H9 (cell line): ENCODE results near the gene MYRIP. TPM values are rescaled to one million over a fixed set of nuclear protein-coding genes. Genes with fewer than 3 reads are reported as not detected.

Experiments
- DNase-seq: peaks from one replicate; pipeline ENCODE4 v3.0.0-alpha.2; 2017
- H2AFZ ChIP-seq: one replicate; pipeline ENCODE4 v1.6.1; 2013; ENCODE audit warnings: mild to moderate bottlenecking, low read length, control low read depth, moderate library complexity
- H2AK5ac ChIP-seq: 2 replicates; pipeline ENCODE4 v1.6.1; 2013; ENCODE audit warnings: low read length, control low read depth, mixed read lengths; ENCODE audit not compliant: insufficient read length
- H2BK120ac ChIP-seq: one replicate; pipeline ENCODE4 v1.6.1; 2013; ENCODE audit warnings: low read depth, mild to moderate bottlenecking, low read length, control low read depth, inconsistent platforms; ENCODE audit not compliant: poor library complexity, severe bottlenecking
- H2BK12ac ChIP-seq: 2 replicates; pipeline ENCODE4 v1.6.1; 2013; ENCODE audit warnings: low read length, control low read depth, mixed read lengths, low read depth; ENCODE audit not compliant: insufficient read length
- H2BK15ac ChIP-seq: 2 replicates; pipeline ENCODE4 v1.6.1; 2013; ENCODE audit warnings: low read depth, low read length, control low read depth
- H2BK20ac ChIP-seq: one replicate; pipeline ENCODE4 v1.6.1; 2013; ENCODE audit warnings: low read depth, mild to moderate bottlenecking, low read length, control low read depth, inconsistent platforms; ENCODE audit not compliant: poor library complexity, severe bottlenecking
- H2BK5ac ChIP-seq: 2 replicates; pipeline ENCODE4 v1.6.1; 2013; ENCODE audit warnings: low read length, control low read depth, mixed read lengths; ENCODE audit not compliant: insufficient read length
- H3K14ac ChIP-seq: 2 replicates; pipeline ENCODE4 v1.6.1; 2013; ENCODE audit warnings: low read length, control low read depth; ENCODE audit not compliant: insufficient read depth
- H3K18ac ChIP-seq: 2 replicates; pipeline ENCODE4 v1.6.1; 2013; ENCODE audit warnings: low read depth, mild to moderate bottlenecking, mixed read lengths, low read length, control low read depth; ENCODE audit not compliant: insufficient read length
- H3K23ac ChIP-seq: 2 replicates; pipeline ENCODE4 v1.6.1; 2013; ENCODE audit warnings: low read length, control low read depth, mixed read lengths, low read depth; ENCODE audit not compliant: insufficient read length
- H3K23me2 ChIP-seq: 2 replicates; pipeline ENCODE4 v1.6.1; 2013; ENCODE audit warnings: low read depth, mild to moderate bottlenecking, mixed read lengths, low read length, control low read depth; ENCODE audit not compliant: insufficient read length, poor library complexity, severe bottlenecking
- H3K27ac ChIP-seq: 2 replicates; pipeline ENCODE4 v1.5.1; 2013; ENCODE audit warnings: low read length, control low read depth, mixed read lengths, low read depth; ENCODE audit not compliant: insufficient read length
- H3K27me3 ChIP-seq: 2 replicates; pipeline ENCODE4 v1.6.1; 2013; ENCODE audit warnings: low read length, control low read depth, inconsistent platforms; ENCODE audit not compliant: insufficient read depth
- H3K4ac ChIP-seq: 2 replicates; pipeline ENCODE4 v1.6.1; 2013; ENCODE audit warnings: low read depth, mild to moderate bottlenecking, control low read depth, inconsistent platforms, low read length, moderate library complexity
- H3K4me1 ChIP-seq: 2 replicates; pipeline ENCODE4 v1.6.1; 2013; ENCODE audit warnings: low read length, control low read depth, inconsistent platforms; ENCODE audit not compliant: insufficient read depth
- H3K4me2 ChIP-seq: 2 replicates; pipeline ENCODE4 v1.6.1; 2013; ENCODE audit warnings: low read length, control low read depth, mixed read lengths; ENCODE audit not compliant: insufficient read length, insufficient read depth
- H3K56ac ChIP-seq: 2 replicates; pipeline ENCODE4 v1.6.1; 2013; ENCODE audit warnings: low read depth, mild to moderate bottlenecking, mixed read lengths, low read length, control low read depth; ENCODE audit not compliant: insufficient read length
- H3K79me1 ChIP-seq: 2 replicates; pipeline ENCODE4 v1.6.1; 2013; ENCODE audit warnings: low read depth, mild to moderate bottlenecking, moderate library complexity, low read length, control low read depth, inconsistent platforms; ENCODE audit not compliant: insufficient read depth, poor library complexity, severe bottlenecking
- H3K79me2 ChIP-seq: 2 replicates; pipeline ENCODE4 v1.6.1; 2013; ENCODE audit warnings: low read length, control low read depth, inconsistent platforms; ENCODE audit not compliant: insufficient read depth
- H3K9ac ChIP-seq: 2 replicates; pipeline ENCODE4 v1.6.1; 2013; ENCODE audit warnings: low read length, control low read depth, mixed read lengths; ENCODE audit not compliant: insufficient read length; ENCODE audit errors: extremely low read depth
- H3K9me3 ChIP-seq: one replicate; pipeline ENCODE4 v1.6.1; 2013; ENCODE audit warnings: low read depth, low read length, inconsistent platforms; ENCODE audit not compliant: control insufficient read depth
- H3T11ph ChIP-seq: one replicate; pipeline ENCODE4 v1.6.1; 2013; ENCODE audit warnings: mild to moderate bottlenecking, low read length, control low read depth, inconsistent platforms
- H4K20me1 ChIP-seq: one replicate; pipeline ENCODE4 v1.6.1; 2013; ENCODE audit not compliant: control insufficient read depth, insufficient read length, insufficient read depth
- H4K5ac ChIP-seq: 2 replicates; pipeline ENCODE4 v1.6.1; 2013; ENCODE audit warnings: low read depth, mild to moderate bottlenecking, mixed read lengths, low read length, control low read depth; ENCODE audit not compliant: insufficient read length
- H4K8ac ChIP-seq: replicated peaks from 2 replicates; pipeline ENCODE4 v1.6.1; 2013; ENCODE audit warnings: low read length, control low read depth, mixed read lengths, low read depth; ENCODE audit not compliant: insufficient read length
- H4K91ac ChIP-seq: 2 replicates; pipeline ENCODE4 v1.6.1; 2013; ENCODE audit warnings: low read depth, mild to moderate bottlenecking, moderate library complexity, mixed read lengths, low read length, control low read depth; ENCODE audit not compliant: insufficient read length
- H3K27ac Mint-ChIP-seq, 3 experiments: 2 replicates in 2 of 3; 3 replicates in 1 of 3; pipeline ENCODE4 v1.8.0; 2020 to 2021; ENCODE audit warnings: mixed read lengths in 3 of 3, mild to moderate bottlenecking in 1 of 3, moderate library complexity in 1 of 3
- H3K27me3 Mint-ChIP-seq: 2 replicates; pipeline ENCODE4 v1.8.0; 2021; ENCODE audit warnings: low read depth, mild to moderate bottlenecking, moderate library complexity, mixed read lengths
- H3K36me3 Mint-ChIP-seq, 3 experiments: 2 replicates in 2 of 3; 3 replicates in 1 of 3; pipeline ENCODE4 v1.8.0; 2020 to 2021; ENCODE audit warnings: low read depth in 3 of 3, mixed read lengths in 3 of 3; ENCODE audit not compliant: insufficient read depth in 1 of 3
- H3K4me1 Mint-ChIP-seq, 2 experiments: 2 replicates each; pipeline ENCODE4 v1.8.0; 2020; ENCODE audit warnings: mixed read lengths in 2 of 2
- H3K4me3 Mint-ChIP-seq, 2 experiments: 2 replicates in 1 of 2; 3 replicates in 1 of 2; pipeline ENCODE4 v1.8.0; 2020 to 2021; ENCODE audit warnings: mild to moderate bottlenecking in 2 of 2, mixed read lengths in 2 of 2, moderate library complexity in 1 of 2
- H3K9me3 Mint-ChIP-seq, 2 experiments: 2 replicates in 1 of 2; 3 replicates in 1 of 2; pipeline ENCODE4 v1.8.0; 2020; ENCODE audit warnings: mild to moderate bottlenecking in 2 of 2, mixed read lengths in 2 of 2, moderate library complexity in 1 of 2
- WGBS: extraction: QIAGEN DNeasy Blood & Tissue Kit; methylation state at CpG from one replicate; pipeline ENCODE4 v1.1.7; 2013; ENCODE audit warnings: missing lambda C conversion rate, low lambda C conversion rate, mixed read lengths; ENCODE audit not compliant: insufficient read length; ENCODE audit errors: extremely low coverage; 5-methylcytosine and 5-hydroxymethylcytosine counted together
- total RNA-seq: library from RNA; stranded (reverse); gene quantifications from 2 replicates; pipeline ENCODE4 v1.2.1, GENCODE V29; 2021
- TF ChIP-seq, protein P1 (sequence below): fragments of 200-600 bp; sonication (generic); conservative IDR thresholded peaks from 3 replicates; pipeline ENCODE4 v1.8.0; 2021; ENCODE audit warnings: antibody characterized with exemption, mild to moderate bottlenecking

MYRIP gene
- total RNA-seq, 1 experiment from 2014 or later, result 1.8 TPM

GRCh38 chr3:40169983-40170382 lies 360.6 kb downstream of the MYRIP start:
- Histone ChIP-seq H3K9ac (no peak overlapping the region), H3K27ac (no peak overlapping the region), H4K8ac (no peak overlapping the region), H3T11ph (no peak overlapping the region), H4K5ac (no peak overlapping the region), H3K79me2 (no peaks in the 10 kb centered on the region), H3K4me1 (no peaks in the 10 kb centered on the region; the same call in 1 of the 2 replicates), H2BK20ac (no peak overlapping the region), H3K23me2 (no peaks in the 10 kb centered on the region), H3K9me3 (no peaks in the 10 kb centered on the region), H3K79me1 (no peaks in the 10 kb centered on the region), H2AFZ (no peak overlapping the region), H3K14ac (no peak overlapping the region), H3K4me2 (no peak overlapping the region), H3K56ac (no peak overlapping the region), H3K4ac (no peak overlapping the region), H2BK5ac (no peak overlapping the region), H2AK5ac (no peak overlapping the region), H3K27me3 (no peaks in the 10 kb centered on the region), H4K20me1 (peaks cover 2% of the 10 kb centered on the region), H3K18ac (no peak overlapping the region), H4K91ac (no peak overlapping the region), H2BK12ac (no peak overlapping the region), H2BK15ac (no peak overlapping the region), H3K23ac (no peak overlapping the region), H2BK120ac (no peak overlapping the region)
- Mint-ChIP-seq H3K36me3 (no peaks in the 10 kb centered on the region), H3K9me3 (no peaks in the 10 kb centered on the region), H3K27ac (peak overlapping the region in 2 of 3 experiments; percentile 26 to 86; a peak in 2 of 7 replicates), H3K27me3 (peaks cover 2% of the 10 kb centered on the region; the same call in 1 of the 2 replicates), H3K4me3 (no peak overlapping the region), H3K4me1 (peaks cover 4 to 10% of the 10 kb centered on the region in 2 experiments)
- no CpG with 5 or more reads among the region's 5 CpGs for WGBS
- no peak for DNase-seq
- TF ChIP-seq, protein P1, sequence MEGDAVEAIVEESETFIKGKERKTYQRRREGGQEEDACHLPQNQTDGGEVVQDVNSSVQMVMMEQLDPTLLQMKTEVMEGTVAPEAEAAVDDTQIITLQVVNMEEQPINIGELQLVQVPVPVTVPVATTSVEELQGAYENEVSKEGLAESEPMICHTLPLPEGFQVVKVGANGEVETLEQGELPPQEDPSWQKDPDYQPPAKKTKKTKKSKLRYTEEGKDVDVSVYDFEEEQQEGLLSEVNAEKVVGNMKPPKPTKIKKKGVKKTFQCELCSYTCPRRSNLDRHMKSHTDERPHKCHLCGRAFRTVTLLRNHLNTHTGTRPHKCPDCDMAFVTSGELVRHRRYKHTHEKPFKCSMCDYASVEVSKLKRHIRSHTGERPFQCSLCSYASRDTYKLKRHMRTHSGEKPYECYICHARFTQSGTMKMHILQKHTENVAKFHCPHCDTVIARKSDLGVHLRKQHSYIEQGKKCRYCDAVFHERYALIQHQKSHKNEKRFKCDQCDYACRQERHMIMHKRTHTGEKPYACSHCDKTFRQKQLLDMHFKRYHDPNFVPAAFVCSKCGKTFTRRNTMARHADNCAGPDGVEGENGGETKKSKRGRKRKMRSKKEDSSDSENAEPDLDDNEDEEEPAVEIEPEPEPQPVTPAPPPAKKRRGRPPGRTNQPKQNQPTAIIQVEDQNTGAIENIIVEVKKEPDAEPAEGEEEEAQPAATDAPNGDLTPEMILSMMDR, result no peak
